ENCODE results near the gene MAN1C1.
A peak's percentile ranks its signal among the peaks of the same experiment; 100 is the strongest.
"Not testable (repeated sequence)": the region's sequence is repeated elsewhere in the genome, so short reads cannot be mapped to it uniquely, and the experiment has no call there.

Gene MAN1C1

GRCh38 chr1:25733271-25733670 lies 116.7 kb downstream of the MAN1C1 start:
- DNase-seq = no peak

GRCh38 chr1:25734991-25735390 lies 118.4 kb downstream of the MAN1C1 start:
- DNase-seq = not testable (repeated sequence)

- DNase-seq = no peak
Observed at GRCh38 chr1:25735956-25736529, 119.5 kb downstream of the MAN1C1 start.

GRCh38 chr1:25737130-25737529 lies 120.5 kb downstream of the MAN1C1 start:
- DNase-seq = peak in 7 of 56 donors; percentile 6 to 22 (median 16)

GRCh38 chr1:25738499-25738898 lies 121.9 kb downstream of the MAN1C1 start:
- DNase-seq = no peak

- DNase-seq = no peak
Observed at GRCh38 chr1:25739341-25739740, 122.8 kb downstream of the MAN1C1 start.

GRCh38 chr1:25740071-25740470 lies 123.5 kb downstream of the MAN1C1 start:
- no peak for DNase-seq

- DNase-seq = no peak
Observed at GRCh38 chr1:25742316-25742715, 125.7 kb downstream of the MAN1C1 start.

GRCh38 chr1:25743164-25744139 lies 126.9 kb downstream of the MAN1C1 start:
- peak in 51 of 56 donors; percentile 9 to 81 (median 51) for DNase-seq

- DNase-seq = peak in 21 of 56 donors; percentile 9 to 50 (median 27)
Observed at GRCh38 chr1:25744140-25744581, 127.6 kb downstream of the MAN1C1 start.

GRCh38 chr1:25744636-25745425 lies 128.2 kb downstream of the MAN1C1 start:
- no peak for DNase-seq

GRCh38 chr1:25746299-25747045 lies 129.9 kb downstream of the MAN1C1 start:
- no peak for DNase-seq

- DNase-seq = no peak
Observed at GRCh38 chr1:25747046-25747719, 130.6 kb downstream of the MAN1C1 start.

- DNase-seq = no peak
Observed at GRCh38 chr1:25748531-25749205, 132.1 kb downstream of the MAN1C1 start.

- no peak for DNase-seq
Observed at GRCh38 chr1:25750923-25751605, 134.5 kb downstream of the MAN1C1 start.

- peak in 5 of 56 donors; percentile 14 to 32 (median 21) for DNase-seq
Observed at GRCh38 chr1:25754470-25755181, 138.0 kb downstream of the MAN1C1 start.

GRCh38 chr1:25755475-25756125 lies 139.0 kb downstream of the MAN1C1 start:
- DNase-seq = no peak

- DNase-seq = no peak
Observed at GRCh38 chr1:25756215-25756614, 139.6 kb downstream of the MAN1C1 start.

Measured in amygdala (tissue), 56 donors.